Measurements from ENCODE around the gene OR10X1. TPM values are rescaled to one million over a fixed set of nuclear protein-coding genes. Genes with fewer than 3 reads are reported as not detected.

Gene OR10X1
- not detected for total RNA-seq

GRCh38 chr1:158579733-158580132 is at the start of gene OR10X1:
Gene OR10X1, minus strand, starts transcription at chr1:158579899. Its CDS starts 0 bp downstream, at chr1:158579899.
- H3K36me3 ChIP-seq, result no peaks in the 10 kb centered on the region
- TF ChIP-seq POLR2A (IDR thresholded peaks at IDR 0.05), result no peak
- no peak for TF ChIP-seq CTCF (IDR thresholded peaks at IDR 0.05)
- no peaks in the 10 kb centered on the region for H3K27me3 ChIP-seq
- DNase-seq, result no peak
- intact Hi-C loops (cut with DNase I; ENCODE audit: low total_unique reads), result no loop called here
- H3K27ac ChIP-seq, result no peak within 1 kb of the TSS
- H3K9me3 ChIP-seq, result no peaks in the 10 kb centered on the region
- no peaks in the 10 kb centered on the region for H3K4me1 ChIP-seq
- no peak within 1 kb of the TSS for H3K4me3 ChIP-seq

- DNase-seq, result no peak
Measured at GRCh38 chr1:158613764-158614163, 34.1 kb upstream of the OR10X1 start.

GRCh38 chr1:158611916-158612315 is 32.2 kb upstream of the OR10X1 start:
- intact Hi-C loops (cut with DNase I; ENCODE audit: low total_unique reads), result no loop called here
- TF ChIP-seq CTCF (IDR thresholded peaks at IDR 0.05) (no peak), POLR2A (IDR thresholded peaks at IDR 0.05) (no peak)
- Histone ChIP-seq H3K9me3 (no peaks in the 10 kb centered on the region), H3K4me1 (no peaks in the 10 kb centered on the region), H3K27me3 (no peaks in the 10 kb centered on the region), H3K4me3 (no peak overlapping the region), H3K27ac (no peak overlapping the region), H3K36me3 (no peaks in the 10 kb centered on the region)
- DNase-seq, result no peak

More at GRCh38 chr1:158613764-158614163, 34.1 kb upstream of the OR10X1 start:
- TF ChIP-seq POLR2A (IDR thresholded peaks at IDR 0.05) (no peak), CTCF (IDR thresholded peaks at IDR 0.05) (no peak)
- no peaks in the 10 kb centered on the region for H3K9me3 ChIP-seq
- H3K27ac ChIP-seq, result no peak overlapping the region
- H3K4me3 ChIP-seq, result no peak overlapping the region
- no peaks in the 10 kb centered on the region for H3K27me3 ChIP-seq
- intact Hi-C loops (cut with DNase I; ENCODE audit: low total_unique reads), result no loop called here
- no peaks in the 10 kb centered on the region for H3K4me1 ChIP-seq
- H3K36me3 ChIP-seq, result no peaks in the 10 kb centered on the region

GRCh38 chr1:158607296-158607695 is 27.6 kb upstream of the OR10X1 start:
- H3K9me3 ChIP-seq, result no peaks in the 10 kb centered on the region
- no peak for DNase-seq
- TF ChIP-seq CTCF (IDR thresholded peaks at IDR 0.05) (no peak), POLR2A (IDR thresholded peaks at IDR 0.05) (no peak)
- H3K36me3 ChIP-seq, result no peaks in the 10 kb centered on the region
- no peak overlapping the region for H3K4me3 ChIP-seq
- H3K27me3 ChIP-seq, result no peaks in the 10 kb centered on the region
- no peak overlapping the region for H3K27ac ChIP-seq
- no peaks in the 10 kb centered on the region for H3K4me1 ChIP-seq
- intact Hi-C loops (cut with DNase I; ENCODE audit: low total_unique reads), result no loop called here

GRCh38 chr1:158604968-158605367 is 25.3 kb upstream of the OR10X1 start, which contains the start of gene OR10Z1:
Gene OR10Z1, plus strand, starts transcription at chr1:158605268. Its CDS starts 1,171 bp downstream, at chr1:158606439.
- Histone ChIP-seq H3K4me3 (no peak within 1 kb of the TSS), H3K27ac (no peak within 1 kb of the TSS), H3K4me1 (no peaks in the 10 kb centered on the region), H3K9me3 (no peaks in the 10 kb centered on the region), H3K36me3 (no peaks in the 10 kb centered on the region), H3K27me3 (no peaks in the 10 kb centered on the region)
- intact Hi-C loops (cut with DNase I; ENCODE audit: low total_unique reads), result no loop called here
- no peak for DNase-seq
- TF ChIP-seq POLR2A (IDR thresholded peaks at IDR 0.05) (no peak), CTCF (IDR thresholded peaks at IDR 0.05) (no peak)

Measured in uterus (tissue), 4 donors.